WERI-Rb-1 (cell line): Measurements from ENCODE around the gene RGS3.

ENCODE experiments used
- DNase-seq: peaks from one replicate; pipeline ENCODE4 v3.0.0-alpha.2; 2020
- H3K27ac ChIP-seq: fragments of 250-450 bp; sonication (Bioruptor Pico); 2 replicates; pipeline ENCODE4 v1.5.1; 2020; ENCODE audit warnings: mild to moderate bottlenecking, moderate library complexity
- H3K27me3 ChIP-seq: fragments of 250-450 bp; sonication (Bioruptor Pico); 2 replicates; pipeline ENCODE4 v1.5.1; 2021; ENCODE audit warnings: mild to moderate bottlenecking, low read depth, moderate library complexity; ENCODE audit not compliant: insufficient read depth, severe bottlenecking
- H3K36me3 ChIP-seq: fragments of 250-450 bp; sonication (Bioruptor Pico); 2 replicates; pipeline ENCODE4 v1.5.1; 2020; ENCODE audit warnings: mild to moderate bottlenecking, moderate library complexity
- H3K4me3 ChIP-seq: 2 replicates; pipeline ENCODE4 v1.5.1; 2011; ENCODE audit warnings: low read depth, mild to moderate bottlenecking, control low read depth, low read length
- H3K9me3 ChIP-seq: fragments of 250-450 bp; sonication (Bioruptor Pico); 2 replicates; pipeline ENCODE4 v1.5.1; 2021; ENCODE audit warnings: mild to moderate bottlenecking, moderate library complexity; ENCODE audit not compliant: severe bottlenecking
- CTCF ChIP-seq: IDR thresholded peaks from 2 replicates; pipeline ENCODE4 v1.5.1; 2011; ENCODE audit warnings: low read depth, mild to moderate bottlenecking, control low read depth, inconsistent platforms, low read length

Gene RGS3

GRCh38 chr9:113626735-113627495 is 163.4 kb downstream of the RGS3 start:
- no peaks in the 10 kb centered on the region for H3K27me3 ChIP-seq
- DNase-seq = no peak
- H3K4me3 ChIP-seq = no peak overlapping the region
- TF ChIP-seq CTCF = no peak
- no peaks in the 10 kb centered on the region for H3K9me3 ChIP-seq
- no peak overlapping the region for H3K27ac ChIP-seq
- H3K36me3 ChIP-seq = no peaks in the 10 kb centered on the region

- no peak for TF ChIP-seq CTCF
- Histone ChIP-seq H3K9me3 (no peaks in the 10 kb centered on the region), H3K27ac (no peak overlapping the region), H3K4me3 (no peak overlapping the region), H3K27me3 (no peaks in the 10 kb centered on the region), H3K36me3 (no peaks in the 10 kb centered on the region)
- DNase-seq = no peak
Observed at GRCh38 chr9:113628621-113629020, 165.1 kb downstream of the RGS3 start.

GRCh38 chr9:113630386-113631136 is 167.0 kb downstream of the RGS3 start:
- no peaks in the 10 kb centered on the region for H3K27me3 ChIP-seq
- H3K9me3 ChIP-seq = no peaks in the 10 kb centered on the region
- DNase-seq = no peak
- TF ChIP-seq CTCF = no peak
- H3K27ac ChIP-seq = no peak overlapping the region
- H3K4me3 ChIP-seq = no peak overlapping the region
- H3K36me3 ChIP-seq = no peaks in the 10 kb centered on the region

- no peak overlapping the region for H3K27ac ChIP-seq
- no peaks in the 10 kb centered on the region for H3K36me3 ChIP-seq
- no peak overlapping the region for H3K4me3 ChIP-seq
- no peaks in the 10 kb centered on the region for H3K9me3 ChIP-seq
- no peak for TF ChIP-seq CTCF
- no peaks in the 10 kb centered on the region for H3K27me3 ChIP-seq
- DNase-seq = no peak
Observed at GRCh38 chr9:113631137-113631765, 167.7 kb downstream of the RGS3 start.

GRCh38 chr9:113631871-113632665 is 168.5 kb downstream of the RGS3 start:
- no peak overlapping the region for H3K4me3 ChIP-seq
- no peaks in the 10 kb centered on the region for H3K9me3 ChIP-seq
- H3K27ac ChIP-seq = no peak overlapping the region
- H3K36me3 ChIP-seq = no peaks in the 10 kb centered on the region
- no peak for DNase-seq
- no peak for TF ChIP-seq CTCF
- no peaks in the 10 kb centered on the region for H3K27me3 ChIP-seq
